Head of caudate nucleus (tissue), 42 donors: Measurements from ENCODE around the gene GPC3.
"Not testable (repeated sequence)": the region's sequence is repeated elsewhere in the genome, so short reads cannot be mapped to it uniquely, and the experiment has no call there.

Experiments
- DNase-seq, 42 donors: peaks; one replicate each; pipeline versions ENCODE4 v3.0.0 to v3.0.0-alpha.2; 2020 to 2021; ENCODE audit warnings: mixed read lengths in 7 of 42
- intact Hi-C: fragments of 100-400 bp; cut with DNase I; formaldehyde crosslinking; loops from one replicate; pipeline ENCODE4 v1.15.0; 2022

GPC3 gene

GRCh38 chrX:133985164-133985966, at the start of gene GPC3:
GPC3 (minus strand) TSS chrX:133985594.
- peak in 26 of 42 donors; percentile 1 to 47 (median 16) for DNase-seq
- intact Hi-C loops, result no loop called here

GRCh38 chrX:134032441-134032840, 47.0 kb upstream of the GPC3 start:
- intact Hi-C loops, result no loop called here

DNA sequence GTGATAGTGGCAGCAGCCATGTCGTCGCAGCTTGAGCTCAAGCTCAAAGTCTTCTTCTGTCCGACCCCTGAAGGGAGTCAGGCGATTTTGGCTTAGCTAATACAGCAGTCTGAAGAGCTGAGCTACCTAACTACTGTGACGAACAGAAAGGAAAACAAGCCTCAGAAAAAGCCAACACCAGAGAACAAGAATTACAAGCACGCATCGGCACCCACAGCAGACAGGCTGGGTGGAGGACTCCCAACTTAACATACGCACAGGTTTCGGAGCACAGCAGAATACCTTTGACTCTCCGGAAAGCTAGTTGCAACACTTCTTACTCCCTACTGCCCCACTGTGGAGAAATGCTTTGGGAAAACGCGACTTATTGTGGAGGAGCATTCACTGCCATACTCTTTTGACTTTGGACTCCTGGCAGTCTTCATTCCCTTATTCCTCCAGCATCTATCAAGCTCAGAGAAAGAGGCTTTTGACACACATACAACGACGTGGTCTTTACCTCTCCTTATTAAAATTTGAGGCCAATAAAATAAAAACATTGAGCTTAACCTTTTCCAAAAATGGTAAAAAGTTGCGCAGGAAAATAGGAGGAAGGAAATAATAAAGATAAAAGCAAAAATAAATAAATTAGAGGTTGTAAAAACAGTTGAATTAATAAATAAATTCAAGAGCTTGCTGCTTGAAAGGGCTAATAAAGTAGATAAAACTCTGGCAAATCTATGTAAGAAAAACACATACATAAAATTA, 41.3 kb upstream of the GPC3 start:
- peak in 29 of 42 donors; percentile 4 to 60 (median 34) for DNase-seq

More at GRCh38 chrX:134032441-134032840, 47.0 kb upstream of the GPC3 start:
- DNase-seq, result no peak

DNA sequence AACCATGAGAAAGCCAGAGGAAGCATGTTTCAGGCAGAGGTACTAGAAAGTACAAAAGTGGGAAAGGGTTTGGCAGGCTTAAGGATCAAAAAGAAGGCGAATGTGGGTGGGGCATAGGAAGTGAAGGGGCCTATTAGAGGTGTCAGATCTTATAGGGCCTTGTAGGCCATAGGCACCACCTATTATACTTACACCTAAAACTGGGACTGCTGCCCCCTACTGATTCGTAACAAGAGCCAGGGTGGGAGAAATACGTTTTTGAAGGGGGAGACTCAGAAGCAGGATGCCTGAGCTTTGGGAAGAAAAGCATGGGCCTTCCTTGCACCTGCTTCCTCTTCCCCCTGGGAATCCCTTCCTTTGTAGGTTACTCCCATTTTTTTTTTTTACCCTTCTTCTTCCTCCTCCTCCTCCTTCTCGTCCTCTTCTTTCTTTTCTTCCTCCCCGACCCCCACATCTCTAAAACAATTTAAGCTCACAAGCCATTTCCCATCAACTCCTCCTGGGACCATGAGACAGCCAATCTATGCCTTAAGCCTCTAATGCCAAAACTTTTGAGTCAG, 40.7 kb upstream of the GPC3 start:
- no peak for DNase-seq
- intact Hi-C loops, result no loop called here

More for the DNA sequence above, 41.3 kb upstream of the GPC3 start:
- intact Hi-C loops, result no loop called here

GRCh38 chrX:134024686-134025377, 39.4 kb upstream of the GPC3 start:
- DNase-seq, result no peak
- intact Hi-C loops, result no loop called here

DNA sequence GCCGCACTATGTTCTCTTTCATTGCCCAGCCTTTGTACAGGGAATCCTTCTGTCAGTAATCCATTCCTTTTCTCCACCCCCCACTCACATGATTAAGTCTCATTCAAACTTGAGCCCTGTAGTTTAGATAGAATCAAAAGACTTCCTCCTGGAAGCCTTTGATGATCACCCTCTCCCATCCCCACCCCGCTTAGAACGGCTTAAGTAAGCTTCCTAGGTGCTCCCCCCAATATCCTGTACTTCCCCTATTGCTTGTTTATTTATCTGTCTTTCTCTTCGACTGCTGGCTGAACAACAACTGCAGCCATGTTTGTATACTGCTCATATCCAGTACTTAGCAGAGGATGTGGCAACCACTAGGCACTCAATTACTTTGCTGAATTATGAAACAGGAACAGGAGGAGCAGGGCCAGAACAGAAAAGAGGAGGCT, 38.5 kb upstream of the GPC3 start:
- DNase-seq, result no peak
- intact Hi-C loops, result no loop called here

GRCh38 chrX:134020910-134021309, 35.5 kb upstream of the GPC3 start:
- DNase-seq, result no peak
- intact Hi-C loops, result no loop called here

- DNase-seq, result no peak
- intact Hi-C loops, result no loop called here
Observed at GRCh38 chrX:134019567-134020206, 34.3 kb upstream of the GPC3 start.

- DNase-seq, intact Hi-C loops: not testable (repeated sequence)
Observed at GRCh38 chrX:134016309-134016708, 30.9 kb upstream of the GPC3 start.

GRCh38 chrX:134015510-134015909, 30.1 kb upstream of the GPC3 start:
- DNase-seq, intact Hi-C loops: not testable (repeated sequence)

- intact Hi-C loops, result no loop called here
- no peak for DNase-seq
Observed at GRCh38 chrX:134013524-134013923, 28.1 kb upstream of the GPC3 start.

DNA sequence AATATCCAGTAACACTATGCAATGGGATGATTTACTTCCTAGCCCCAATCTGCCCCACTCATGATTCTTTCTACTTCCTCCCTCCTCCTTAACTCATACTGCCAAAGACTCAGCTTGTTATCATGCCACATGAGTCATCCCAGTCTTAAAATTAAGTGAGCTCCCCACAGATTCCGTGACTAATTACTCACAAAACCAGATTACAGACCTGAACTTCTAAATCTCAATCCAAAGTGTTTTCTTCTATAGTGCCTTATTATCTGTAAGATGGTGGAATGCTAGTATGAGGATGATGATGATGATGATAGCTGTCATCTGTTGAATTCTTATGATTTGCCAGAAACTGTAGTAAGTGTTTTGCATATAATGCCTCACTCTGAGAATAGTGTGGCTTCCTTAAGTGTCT, 27.7 kb upstream of the GPC3 start:
- intact Hi-C loops, result no loop called here
- no peak for DNase-seq

- intact Hi-C loops, result no loop called here
- no peak for DNase-seq
Observed at GRCh38 chrX:134010690-134011089, 25.3 kb upstream of the GPC3 start.

DNA sequence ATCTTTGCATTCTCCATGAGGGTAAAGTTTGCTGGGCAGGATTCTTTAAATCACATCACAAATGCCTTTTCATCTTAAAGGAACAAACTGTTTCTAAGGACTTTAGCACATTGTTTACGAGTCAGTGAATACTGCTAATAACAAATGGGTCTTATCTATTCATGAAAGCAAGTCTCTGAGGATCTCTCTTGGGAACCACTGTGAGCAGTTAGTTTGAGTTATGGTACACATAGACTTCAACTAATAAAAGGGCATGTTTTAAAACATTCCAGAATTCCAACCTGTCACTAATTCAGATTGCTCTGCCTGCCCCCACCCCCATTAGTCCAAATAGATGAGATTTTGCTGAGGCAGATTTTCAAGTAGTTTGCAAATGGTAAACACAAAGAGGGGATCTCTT, 22.3 kb upstream of the GPC3 start:
- intact Hi-C loops, result no loop called here
- DNase-seq, result no peak

- intact Hi-C loops, result no loop called here
- no peak for DNase-seq
Observed at GRCh38 chrX:134006484-134007161, 21.2 kb upstream of the GPC3 start.

GRCh38 chrX:134004084-134004483, 18.7 kb upstream of the GPC3 start:
- intact Hi-C loops, result no loop called here
- DNase-seq, result no peak

DNA sequence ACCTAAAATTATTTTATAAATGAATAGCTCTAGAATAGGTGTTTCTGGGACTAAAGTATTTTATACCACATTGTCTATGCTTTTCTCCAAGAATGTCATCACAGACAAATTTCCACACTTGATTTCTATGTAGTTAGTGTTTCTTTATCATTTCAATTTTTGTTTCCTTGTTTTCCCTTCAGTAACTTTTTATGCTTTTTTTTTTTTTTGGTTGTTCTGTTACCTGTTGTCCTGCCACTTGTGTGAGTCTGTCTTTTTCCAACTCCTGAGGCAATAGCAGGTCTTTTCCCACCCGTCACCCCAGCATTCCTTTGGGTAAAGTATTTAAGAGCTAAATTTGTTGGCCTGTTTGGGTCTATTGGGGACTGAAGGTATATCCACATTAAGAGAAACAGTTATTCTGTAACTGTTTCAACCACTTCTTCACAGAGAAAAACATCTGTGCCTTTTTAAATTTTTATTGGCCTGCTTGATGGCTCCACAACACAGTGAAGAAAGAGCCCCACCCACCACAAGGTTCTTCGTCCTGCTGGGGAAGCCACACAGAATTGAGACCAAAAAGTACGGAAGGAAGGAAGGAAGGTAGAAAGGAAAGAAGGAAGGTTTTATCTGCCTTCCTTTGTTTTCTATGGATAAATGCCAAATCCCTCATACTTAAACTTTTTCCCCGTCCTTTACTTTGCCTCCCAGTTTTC, 17.7 kb upstream of the GPC3 start:
- DNase-seq, result no peak
- intact Hi-C loops, result no loop called here
